DOHH2 (cell line): ENCODE measurements around the gene HBP1.

ENCODE experiments used
- CTCF ChIP-seq: fragments of 200-600 bp; sonication (generic); IDR thresholded peaks from one replicate; pipeline ENCODE4 v1.5.1; 2014; ENCODE audit warnings: antibody characterized with exemption, mild to moderate bottlenecking, low read depth, low read length; ENCODE audit not compliant: poor library complexity, severe bottlenecking
- EZH2phosphoT487 ChIP-seq: fragments of 200-600 bp; sonication (generic); IDR thresholded peaks from 2 replicates; pipeline ENCODE4 v1.6.1; 2017; ENCODE audit warnings: borderline replicate concordance, mild to moderate bottlenecking, antibody characterized with exemption, low read length, moderate library complexity, mixed read lengths

- TF ChIP-seq EZH2phosphoT487 (no peak), CTCF (no peak)
These were observed 45.4 kb upstream of the HBP1 start for GRCh38 chr7:107123392-107123791.
